ENCODE results near the gene RRM2.

RRM2 gene

GRCh38 chr2:10172033-10172871 lies 49.7 kb downstream of the RRM2 start:
- no peak for DNase-seq (ENCODE audit: low read depth)

GRCh38 chr2:10173258-10174005 lies 50.9 kb downstream of the RRM2 start:
- DNase-seq (ENCODE audit: low read depth): no peak

- no peak for DNase-seq (ENCODE audit: low read depth)
Measured at GRCh38 chr2:10174173-10174572, 51.6 kb downstream of the RRM2 start.

- DNase-seq (ENCODE audit: low read depth): no peak
Measured at GRCh38 chr2:10175441-10175840, 52.9 kb downstream of the RRM2 start.

GRCh38 chr2:10178751-10179150 lies 56.2 kb downstream of the RRM2 start:
- no peak for DNase-seq (ENCODE audit: low read depth)

GRCh38 chr2:10179422-10179821 lies 56.9 kb downstream of the RRM2 start:
- peak; percentile 18 for DNase-seq (ENCODE audit: low read depth)

- DNase-seq (ENCODE audit: low read depth): no peak
Measured at GRCh38 chr2:10180229-10180628, 57.7 kb downstream of the RRM2 start.

Data from EH (cell line).